Endothelial cell of umbilical vein (primary cell): ENCODE results near the gene CHID1. TPM values are rescaled to one million over a fixed set of nuclear protein-coding genes. Genes with fewer than 3 reads are reported as not detected.

Source experiments
- BruUV-seq: library from RNA; stranded (reverse); fragments of 400-500 nt; replicated peaks from 2 replicates; lab custom pipeline; 2021; lab: Mats Ljungman, UMichigan
- CTCF ChIA-PET: fragments of 300-600, 350-600 bp; sonication (Branson Sonifier 250); formaldehyde crosslinking; loops from one replicate; lab custom pipeline; 2021; ENCODE audit warnings: antibody characterized with exemption, inconsistent platforms; lab: Charles Lee
- POLR2A ChIA-PET: fragments of 300-600, 350-600 bp; sonication (Branson Sonifier 250); formaldehyde crosslinking; loops from one replicate; lab custom pipeline; 2021; ENCODE audit warnings: antibody characterized with exemption, inconsistent platforms; lab: Charles Lee
- DNase-seq: peaks from one replicate; pipeline ENCODE4 v3.0.0-alpha.2; 2011; ENCODE audit warnings: low read depth, low spot score
- FAIRE-seq: peaks from 2 replicates; lab custom pipeline; 2011; peaks lifted over from hg19 to GRCh38; lab: Jason Lieb, UNC
- H2AFZ ChIP-seq: 2 replicates; pipeline ENCODE4 v1.6.0; 2012; ENCODE audit warnings: low read depth, low read length, control low read depth, inconsistent platforms
- H3K27ac ChIP-seq: 2 replicates; pipeline ENCODE4 v1.5.1; 2011; ENCODE audit warnings: low read depth, mild to moderate bottlenecking, control low read depth, low read length, moderate library complexity; ENCODE audit not compliant: insufficient read depth
- H3K27me3 ChIP-seq, 2 experiments: 2 replicates each; pipeline versions ENCODE4 v1.6.0 to v1.6.1; 2011; ENCODE audit warnings: low read length in 2 of 2, mixed read lengths in 1 of 2; ENCODE audit not compliant: control insufficient read depth in 2 of 2, insufficient read depth in 2 of 2
- H3K36me3 ChIP-seq, 2 experiments: 2 replicates in 1 of 2; 3 replicates in 1 of 2; pipeline ENCODE4 v1.5.1; 2011; ENCODE audit warnings: low read length in 2 of 2, mild to moderate bottlenecking in 1 of 2, moderate library complexity in 1 of 2; ENCODE audit not compliant: control insufficient read depth in 2 of 2, insufficient read depth in 2 of 2; ENCODE audit errors: extremely low read depth in 1 of 2
- H3K4me1 ChIP-seq: 3 replicates; pipeline ENCODE4 v1.5.1; 2011; ENCODE audit warnings: mild to moderate bottlenecking, low read length; ENCODE audit not compliant: control insufficient read depth, insufficient read depth; ENCODE audit errors: extremely low read depth
- H3K4me2 ChIP-seq: 2 replicates; pipeline ENCODE4 v1.6.1; 2011; ENCODE audit warnings: low read length, control low read depth, mixed read lengths; ENCODE audit not compliant: insufficient read depth
- H3K4me3 ChIP-seq, 3 experiments: fragments of 200-600 bp in 1 of 3; sonication (generic), shearing (Covaris generic) in 1 of 3; replicated peaks in 1 of 3; 2 replicates each; pipeline ENCODE4 v1.5.1; 2011 to 2016; ENCODE audit warnings: control low read depth in 3 of 3, low read length in 3 of 3, mild to moderate bottlenecking in 2 of 3, inconsistent platforms in 1 of 3, low read depth in 1 of 3, moderate library complexity in 1 of 3; ENCODE audit not compliant: insufficient read depth in 1 of 3
- H3K79me2 ChIP-seq: 2 replicates; pipeline ENCODE4 v1.6.0; 2012; ENCODE audit warnings: low read length, inconsistent platforms; ENCODE audit not compliant: control insufficient read depth, insufficient read depth
- H3K9ac ChIP-seq: replicated peaks from 2 replicates; pipeline ENCODE3; 2011; ENCODE audit warnings: low read length, control low read depth; ENCODE audit not compliant: insufficient read depth; ENCODE audit errors: extremely low read depth
- H3K9me1 ChIP-seq: replicated peaks from 3 replicates; pipeline ENCODE4 v1.6.0; 2011; ENCODE audit warnings: mild to moderate bottlenecking, low read length; ENCODE audit not compliant: control insufficient read depth, insufficient read depth; ENCODE audit errors: extremely low read depth
- H3K9me3 ChIP-seq: replicated peaks from 2 replicates; pipeline ENCODE4 v1.5.1; 2012; ENCODE audit warnings: low read length, inconsistent platforms; ENCODE audit not compliant: control insufficient read depth, insufficient read depth
- H4K20me1 ChIP-seq: replicated peaks from 2 replicates; pipeline ENCODE3; 2011; ENCODE audit warnings: mild to moderate bottlenecking, low read length; ENCODE audit not compliant: control insufficient read depth, insufficient read depth; ENCODE audit errors: extremely low read depth
- EZH2 ChIP-seq: IDR thresholded peaks from 2 replicates; pipeline ENCODE4 v1.6.1; 2012; ENCODE audit warnings: borderline replicate concordance, low read depth, mild to moderate bottlenecking, moderate library complexity, low read length, inconsistent platforms; ENCODE audit not compliant: severe bottlenecking
- FOS ChIP-seq: IDR thresholded peaks from 2 replicates; pipeline ENCODE4 v1.6.1; 2011; ENCODE audit warnings: mild to moderate bottlenecking, low read length, moderate library complexity, borderline replicate concordance; ENCODE audit not compliant: insufficient read depth
- GATA2 ChIP-seq: IDR thresholded peaks from 2 replicates; pipeline ENCODE4 v1.7.0; 2011; ENCODE audit warnings: low read depth, mild to moderate bottlenecking, moderate library complexity, mixed read lengths, low read length; ENCODE audit not compliant: insufficient read length, insufficient read depth
- JUN ChIP-seq: IDR thresholded peaks from 2 replicates; pipeline ENCODE4 v1.6.1; 2011; ENCODE audit warnings: borderline replicate concordance, low read depth; ENCODE audit not compliant: insufficient read length, insufficient read depth
- MYC ChIP-seq: IDR thresholded peaks from one replicate; pipeline ENCODE4 v1.6.1; 2011; ENCODE audit warnings: mild to moderate bottlenecking, low read depth, low read length
- POLR2A ChIP-seq: IDR thresholded peaks from 2 replicates; pipeline ENCODE4 v1.6.1; 2012; ENCODE audit warnings: low read depth, mild to moderate bottlenecking, control low read depth, low read length
- POLR2AphosphoS5 ChIP-seq: IDR thresholded peaks from 2 replicates; pipeline ENCODE4 v1.6.1; 2012; ENCODE audit warnings: low read depth, mild to moderate bottlenecking, control low read depth, low read length, moderate library complexity; ENCODE audit not compliant: insufficient read depth
- dilution Hi-C: fragments of 300-500 bp; cut with MboI; formaldehyde crosslinking; loops from one replicate; pipeline ENCODE4 v1.15.0; 2019; ENCODE audit warnings: low sequenced_read_pairs; ENCODE audit not compliant: extremely low pct_ligation_motif_present
- intact Hi-C: fragments of 100-400 bp; cut with micrococcal nuclease; formaldehyde crosslinking; loops from one replicate; pipeline ENCODE4 v1.10.0; 2022
- polyA plus RNA-seq, 4 experiments: library from polyadenylated mRNA; depleted of rRNA in 3 of 4; stranded (reverse) in 3 of 4; unstranded in 1 of 4; fragments of >200 nt; gene quantifications; 2 replicates each; pipeline versions ENCODE4 v1.2.1 to v1.2.3, GENCODE V29; 2011 to 2012; ENCODE audit warnings: missing spikeins in 1 of 4
- total RNA-seq: library from RNA; stranded (reverse); gene quantifications from 2 replicates; pipeline ENCODE4 v1.2.3, GENCODE V29; 2021
- TF ChIP-seq, protein P1 (sequence below): IDR thresholded peaks from 2 replicates; pipeline ENCODE4 v1.6.1; 2011; ENCODE audit not compliant: insufficient read depth, insufficient read length
- TF ChIP-seq, protein P2 (sequence below), 2 donors: IDR thresholded peaks; 1 replicate in 1 of 2; 2 replicates in 1 of 2; pipeline ENCODE4 v1.5.1; 2011; ENCODE audit warnings: low read length in 2 of 2, mild to moderate bottlenecking in 2 of 2, moderate library complexity in 2 of 2, control low read depth in 1 of 2, inconsistent platforms in 1 of 2, low read depth in 1 of 2; ENCODE audit not compliant: insufficient read depth in 1 of 2; ENCODE audit errors: extremely low read depth in 1 of 2

The CHID1 gene
- total and polyA plus RNA-seq, 2 donors (not counting 3 experiments of a cell fraction or from before 2014, with no cell fraction given): 89.8 to 107 TPM

GRCh38 chr11:907668-908067, 2.9 kb downstream of the CHID1 start:
- no TSS peak for BruUV-seq
- CTCF ChIA-PET: no interaction called here
- Histone ChIP-seq H3K27me3 (no peaks in the 10 kb centered on the region), H3K4me2 (no peak overlapping the region), H3K79me2 (peaks cover 17% of the 10 kb centered on the region), H3K27ac (no peak overlapping the region), H3K9me1 (no peaks in the 10 kb centered on the region), H4K20me1 (no peaks in the 10 kb centered on the region), H3K36me3 (peaks cover under 1 to 11% of the 10 kb centered on the region in 2 experiments), H3K9ac (no peak overlapping the region), H3K4me3 (no peak overlapping the region), H3K4me1 (peaks cover 8% of the 10 kb centered on the region), H3K9me3 (no peaks in the 10 kb centered on the region), H2AFZ (no peak overlapping the region)
- POLR2A ChIA-PET: no interaction called here
- dilution Hi-C loops: no loop called here
- TF ChIP-seq JUN (no peak), MYC (no peak), POLR2A (no peak), EZH2 (no peak), GATA2 (no peak)
- no peak for FAIRE-seq
- intact Hi-C loops: no loop called here
- DNase-seq: no peak

- no peak overlapping the region for H3K4me3 ChIP-seq
- H4K20me1 ChIP-seq: no peaks in the 10 kb centered on the region
- FAIRE-seq (no peak), DNase-seq (no peak)
- POLR2A ChIA-PET: no interaction called here
- H3K9me3 ChIP-seq: no peaks in the 10 kb centered on the region
- H3K4me2 ChIP-seq: no peak overlapping the region
- H3K9me1 ChIP-seq: no peaks in the 10 kb centered on the region
- CTCF ChIA-PET: interaction anchor here (1.2 kb wide), 1 partner anchor 19 kb away, joined by 4 read pairs; no protein-coding TSS in a partner anchor
- no peak overlapping the region for H3K27ac ChIP-seq
- peaks cover 17% of the 10 kb centered on the region for H3K79me2 ChIP-seq
- H3K27me3 ChIP-seq: no peaks in the 10 kb centered on the region
- no TSS peak for BruUV-seq
- intact Hi-C loops (no loop called here), dilution Hi-C loops (no loop called here)
- no peak overlapping the region for H3K9ac ChIP-seq
- H3K4me1 ChIP-seq: peaks cover 4% of the 10 kb centered on the region
- H3K36me3 ChIP-seq: peaks cover 8 to 26% of the 10 kb centered on the region in 2 experiments
- TF ChIP-seq, protein P1, sequence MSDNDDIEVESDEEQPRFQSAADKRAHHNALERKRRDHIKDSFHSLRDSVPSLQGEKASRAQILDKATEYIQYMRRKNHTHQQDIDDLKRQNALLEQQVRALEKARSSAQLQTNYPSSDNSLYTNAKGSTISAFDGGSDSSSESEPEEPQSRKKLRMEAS: no peak
- TF ChIP-seq EZH2 (no peak), POLR2AphosphoS5 (no peak), JUN (no peak), POLR2A (no peak), GATA2 (no peak), FOS (no peak), MYC (no peak)
- TF ChIP-seq, protein P2, sequence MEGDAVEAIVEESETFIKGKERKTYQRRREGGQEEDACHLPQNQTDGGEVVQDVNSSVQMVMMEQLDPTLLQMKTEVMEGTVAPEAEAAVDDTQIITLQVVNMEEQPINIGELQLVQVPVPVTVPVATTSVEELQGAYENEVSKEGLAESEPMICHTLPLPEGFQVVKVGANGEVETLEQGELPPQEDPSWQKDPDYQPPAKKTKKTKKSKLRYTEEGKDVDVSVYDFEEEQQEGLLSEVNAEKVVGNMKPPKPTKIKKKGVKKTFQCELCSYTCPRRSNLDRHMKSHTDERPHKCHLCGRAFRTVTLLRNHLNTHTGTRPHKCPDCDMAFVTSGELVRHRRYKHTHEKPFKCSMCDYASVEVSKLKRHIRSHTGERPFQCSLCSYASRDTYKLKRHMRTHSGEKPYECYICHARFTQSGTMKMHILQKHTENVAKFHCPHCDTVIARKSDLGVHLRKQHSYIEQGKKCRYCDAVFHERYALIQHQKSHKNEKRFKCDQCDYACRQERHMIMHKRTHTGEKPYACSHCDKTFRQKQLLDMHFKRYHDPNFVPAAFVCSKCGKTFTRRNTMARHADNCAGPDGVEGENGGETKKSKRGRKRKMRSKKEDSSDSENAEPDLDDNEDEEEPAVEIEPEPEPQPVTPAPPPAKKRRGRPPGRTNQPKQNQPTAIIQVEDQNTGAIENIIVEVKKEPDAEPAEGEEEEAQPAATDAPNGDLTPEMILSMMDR (IDR thresholded peaks at IDR 0.05; ENCODE audit: extremely low read depth in 1 of 2, insufficient read depth in 1 of 2, low read depth in 1 of 2, low read length in 2 of 2): no peak
- no peak overlapping the region for H2AFZ ChIP-seq
Observed at GRCh38 chr11:905952-906351, 4.7 kb downstream of the CHID1 start.
